Activated CD8-positive, alpha-beta memory T cell treated with anti-CD3 and anti-CD28 coated beads, Interleukin-2, amount 50 U/mL, for 24 hours (primary cell): Measurements from ENCODE around the gene MLLT6.

ENCODE experiments used
- DNase-seq: peaks from one replicate; pipeline ENCODE4 v3.0.0-alpha.2; 2020; ENCODE audit errors: extremely low read depth

The MLLT6 gene

GRCh38 chr17:38674749-38675615 lies 30.1 kb upstream of the MLLT6 start, which contains the start of gene EPOP:
EPOP (minus strand) TSS chr17:38674957; CDS start chr17:38674495, 462 bp downstream.
- DNase-seq = peak; percentile 67

- DNase-seq = peak; percentile 52
Measured at GRCh38 chr17:38676706-38677504, 28.2 kb upstream of the MLLT6 start.

- DNase-seq = no peak
Measured at GRCh38 chr17:38677819-38678218, 27.3 kb upstream of the MLLT6 start.

- no peak for DNase-seq
Measured at GRCh38 chr17:38681096-38681495, 24.0 kb upstream of the MLLT6 start.

- DNase-seq = no peak
Measured at GRCh38 chr17:38685491-38685890, 19.6 kb upstream of the MLLT6 start.

GRCh38 chr17:38687286-38687685 lies 17.8 kb upstream of the MLLT6 start:
- no peak for DNase-seq

- no peak for DNase-seq
Measured at GRCh38 chr17:38690386-38690785, 14.7 kb upstream of the MLLT6 start.

GRCh38 chr17:38691154-38691553 lies 13.9 kb upstream of the MLLT6 start:
- no peak for DNase-seq

- DNase-seq = no peak
Measured at GRCh38 chr17:38693700-38694329, 11.3 kb upstream of the MLLT6 start.

- no peak for DNase-seq
Measured at GRCh38 chr17:38697061-38697820, 7.8 kb upstream of the MLLT6 start.

- no peak for DNase-seq
Measured at GRCh38 chr17:38698760-38699159, 6.3 kb upstream of the MLLT6 start.

- DNase-seq = peak; percentile 80
Measured at GRCh38 chr17:38701504-38702165, 3.4 kb upstream of the MLLT6 start.

GRCh38 chr17:38702166-38702915 lies 2.7 kb upstream of the MLLT6 start:
- DNase-seq = no peak

- DNase-seq = no peak
Measured at GRCh38 chr17:38702916-38703741, 1.9 kb upstream of the MLLT6 start.

- DNase-seq = no peak
Measured at GRCh38 chr17:38703742-38704605, 1.1 kb upstream of the MLLT6 start.

GRCh38 chr17:38705523-38705802 lies 390 bp downstream of the MLLT6 start:
- no peak for DNase-seq

GRCh38 chr17:38705803-38706504 lies 881 bp downstream of the MLLT6 start:
- no peak for DNase-seq
